ENCODE results near the gene NXNL1.

NXNL1 gene

DNA sequence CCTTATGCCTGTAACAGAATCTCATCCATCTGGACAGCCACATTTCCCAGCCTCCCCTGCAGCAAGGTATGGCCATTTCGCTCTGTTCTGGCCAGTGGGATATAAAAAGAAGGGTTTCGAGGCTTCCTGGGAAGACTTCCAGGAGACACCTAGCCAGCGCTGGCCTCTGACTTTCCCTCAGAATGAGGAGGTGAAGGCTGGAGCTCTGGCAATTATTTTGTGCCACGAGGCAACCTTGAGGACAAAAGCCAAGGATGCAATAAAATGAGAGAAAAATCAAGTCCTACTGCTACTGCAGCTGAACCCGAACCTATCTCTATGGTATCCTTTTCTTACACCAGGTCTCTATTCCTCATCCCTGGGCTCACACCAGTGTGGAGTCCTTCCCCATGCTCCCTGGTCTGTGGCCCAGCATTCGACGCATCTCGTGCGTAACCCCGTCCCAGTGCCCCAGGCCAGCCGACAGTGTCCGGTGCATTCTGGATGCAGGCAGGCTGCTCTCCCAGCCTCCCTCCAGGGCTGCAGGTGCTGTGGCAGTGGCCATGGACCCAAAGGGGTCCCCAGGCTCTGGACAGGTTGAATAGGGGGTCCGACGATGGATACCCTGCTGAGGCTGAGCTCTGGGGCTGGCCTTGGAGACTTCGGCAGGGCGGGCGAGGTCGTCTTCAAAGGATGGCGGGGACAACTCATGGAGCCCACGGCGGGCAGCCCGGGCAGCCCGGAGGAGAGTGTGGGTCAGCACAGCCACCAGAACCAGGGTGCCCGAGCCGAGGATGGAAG is 24.4 kb downstream of the NXNL1 start:
- no CpG with 5 or more reads among the region's 25 CpGs for WGBS (ENCODE audit: insufficient coverage, insufficient read length)
- H3K36me3 ChIP-seq (ENCODE audit: control insufficient read depth, insufficient read depth, low read length): no peaks in the 10 kb centered on the region

DNA sequence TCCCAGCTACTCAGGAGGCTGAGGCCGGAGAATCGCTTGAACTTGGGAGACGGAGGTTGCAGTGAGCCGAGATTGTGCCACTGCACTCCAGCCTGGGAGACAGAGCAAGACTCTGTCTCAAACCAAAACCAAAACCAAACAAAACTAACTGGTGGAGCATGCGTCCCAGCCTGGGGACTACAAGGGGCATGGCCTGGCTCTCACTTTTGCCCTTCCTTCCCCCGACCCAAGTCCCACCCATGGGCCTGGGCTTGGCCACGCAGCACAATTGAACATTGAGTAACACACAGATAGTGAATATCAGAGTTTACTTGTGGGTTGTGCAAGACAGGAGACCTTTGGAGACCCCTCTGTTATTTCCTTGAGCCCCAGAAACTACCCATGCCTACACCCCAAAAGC is 25.5 kb downstream of the NXNL1 start:
- no peak for DNase-seq (ENCODE audit: low read depth, low spot score)
- WGBS (ENCODE audit: insufficient coverage, insufficient read length): no CpG with 5 or more reads among the region's 7 CpGs
- H3K9me3 ChIP-seq (ENCODE audit: control insufficient read depth, insufficient read depth, low read length): no peaks in the 10 kb centered on the region
- H3K4me3 ChIP-seq (ENCODE audit: low read length): no peak overlapping the region
- no peak overlapping the region for H3K27ac ChIP-seq (ENCODE audit: low read length)
- H3K4me1 ChIP-seq (ENCODE audit: control insufficient read depth, insufficient read depth, low read length): no peaks in the 10 kb centered on the region
- no peaks in the 10 kb centered on the region for H3K36me3 ChIP-seq (ENCODE audit: control insufficient read depth, insufficient read depth, low read length)
- no peaks in the 10 kb centered on the region for H3K27me3 ChIP-seq (ENCODE audit: control insufficient read depth, insufficient read depth, low read length)

More for the DNA sequence above, 24.4 kb downstream of the NXNL1 start:
- H3K27ac ChIP-seq (ENCODE audit: low read length): no peak overlapping the region
- H3K4me1 ChIP-seq (ENCODE audit: control insufficient read depth, insufficient read depth, low read length): no peaks in the 10 kb centered on the region
- no peak for DNase-seq (ENCODE audit: low read depth, low spot score)
- no peak overlapping the region for H3K4me3 ChIP-seq (ENCODE audit: low read length)
- H3K27me3 ChIP-seq (ENCODE audit: control insufficient read depth, insufficient read depth, low read length): no peaks in the 10 kb centered on the region
- no peaks in the 10 kb centered on the region for H3K9me3 ChIP-seq (ENCODE audit: control insufficient read depth, insufficient read depth, low read length)

DNA sequence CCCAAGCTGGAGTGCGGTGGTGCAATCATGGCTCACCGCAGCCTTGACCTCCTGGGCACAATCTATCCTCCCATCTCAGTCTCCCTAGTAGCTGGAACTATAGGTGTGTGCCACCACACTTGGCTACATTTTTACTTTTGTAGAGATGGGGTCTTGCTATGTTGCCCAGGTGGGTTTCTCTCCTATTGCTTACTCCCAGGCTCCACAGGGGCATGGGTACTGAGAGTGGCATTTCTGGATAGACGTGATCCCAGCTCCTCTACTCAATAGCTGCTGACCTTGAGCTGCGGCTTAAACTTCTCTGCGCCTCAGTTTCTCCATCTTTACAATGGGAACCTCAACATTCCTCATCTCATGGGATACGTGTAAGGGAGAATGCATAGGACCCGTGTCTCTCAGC is 29.3 kb downstream of the NXNL1 start:
- H3K36me3 ChIP-seq (ENCODE audit: control insufficient read depth, insufficient read depth, low read length): no peaks in the 10 kb centered on the region
- no peaks in the 10 kb centered on the region for H3K4me1 ChIP-seq (ENCODE audit: control insufficient read depth, insufficient read depth, low read length)
- H3K27me3 ChIP-seq (ENCODE audit: control insufficient read depth, insufficient read depth, low read length): no peaks in the 10 kb centered on the region
- WGBS (ENCODE audit: insufficient coverage, insufficient read length): no CpG with 5 or more reads among the region's 7 CpGs
- H3K9me3 ChIP-seq (ENCODE audit: control insufficient read depth, insufficient read depth, low read length): no peaks in the 10 kb centered on the region
- H3K27ac ChIP-seq (ENCODE audit: low read length): no peak overlapping the region
- H3K4me3 ChIP-seq (ENCODE audit: low read length): no peak overlapping the region
- no peak for DNase-seq (ENCODE audit: low read depth, low spot score)

DNA sequence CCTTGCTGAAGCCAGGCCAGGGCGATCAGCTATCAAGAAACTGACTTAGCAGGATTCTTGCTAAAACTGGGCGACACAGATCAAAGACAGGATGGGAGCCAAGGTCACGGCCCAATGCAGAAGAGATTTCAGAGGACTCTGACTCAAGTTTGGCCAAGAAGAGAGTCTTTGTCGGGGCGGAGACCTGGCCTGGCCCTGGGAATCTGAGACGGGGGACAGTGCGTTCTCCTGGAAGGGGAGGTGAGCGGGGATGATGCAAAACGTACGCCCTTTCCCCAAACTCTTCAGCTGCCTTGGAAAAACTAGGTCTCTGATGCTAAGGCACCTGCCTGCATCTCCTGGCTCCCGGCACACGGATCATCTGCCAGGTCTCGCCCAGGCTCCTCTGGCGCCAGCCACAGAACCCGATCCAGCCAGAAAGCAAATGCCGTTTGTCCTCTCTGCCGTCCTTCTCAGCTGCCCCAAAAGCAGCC is 31.0 kb downstream of the NXNL1 start:
- whole genome bisulfite sequencing (ENCODE audit: insufficient coverage, insufficient read length): no CpG with 5 or more reads among the region's 17 CpGs
- H3K4me1 ChIP-seq (ENCODE audit: control insufficient read depth, insufficient read depth, low read length): no peaks in the 10 kb centered on the region
- DNase-seq (ENCODE audit: low read depth, low spot score): no peak

DNA sequence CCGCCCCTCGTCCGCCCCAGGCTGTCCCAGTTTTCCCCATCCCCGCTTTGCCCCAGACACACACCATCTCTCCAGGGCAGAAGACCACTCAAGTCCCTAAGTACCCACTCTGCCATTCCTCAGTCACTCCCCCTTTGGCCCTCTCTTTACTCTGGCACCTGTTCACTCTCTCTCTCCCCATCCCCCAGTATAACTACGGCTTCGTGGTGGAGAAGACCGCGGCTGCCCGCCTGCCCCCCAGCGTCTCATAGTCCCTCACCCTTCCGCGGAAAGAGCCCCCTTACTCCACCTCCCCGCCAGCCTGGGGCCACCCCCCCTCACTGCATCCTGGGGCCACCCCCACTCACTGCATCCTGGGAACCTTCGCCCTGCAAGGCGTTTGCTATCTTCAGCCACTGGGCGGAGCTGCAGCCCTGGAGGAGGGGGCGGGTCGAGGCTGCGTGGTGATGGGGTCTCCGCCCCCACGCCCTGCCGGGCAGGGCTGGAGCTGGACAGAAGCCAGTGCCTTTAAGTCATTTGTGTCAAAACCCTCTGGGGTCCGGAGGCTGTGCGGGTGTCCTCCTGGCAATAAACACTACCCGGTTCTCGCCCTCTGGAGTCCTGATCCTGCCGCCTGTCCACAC is 35.9 kb downstream of the NXNL1 start:
- WGBS (ENCODE audit: insufficient coverage, insufficient read length): no CpG with 5 or more reads among the region's 27 CpGs
- H3K4me3 ChIP-seq (ENCODE audit: low read length): peak overlapping the region; percentile 18; the same call in 1 of the 2 replicates
- H3K9me3 ChIP-seq (ENCODE audit: control insufficient read depth, insufficient read depth, low read length): no peaks in the 10 kb centered on the region
- no peak overlapping the region for H3K27ac ChIP-seq (ENCODE audit: low read length)
- H3K4me1 ChIP-seq (ENCODE audit: control insufficient read depth, insufficient read depth, low read length): 0 out of 2 replicates have a peak, but pooled peaks cover 2% of the 10 kb centered on the region
- no peak for DNase-seq (ENCODE audit: low read depth, low spot score)
- no peaks in the 10 kb centered on the region for H3K36me3 ChIP-seq (ENCODE audit: control insufficient read depth, insufficient read depth, low read length)
- no peaks in the 10 kb centered on the region for H3K27me3 ChIP-seq (ENCODE audit: control insufficient read depth, insufficient read depth, low read length)

More for the DNA sequence above, 31.0 kb downstream of the NXNL1 start:
- Histone ChIP-seq H3K9me3 (ENCODE audit: control insufficient read depth, insufficient read depth, low read length) (no peaks in the 10 kb centered on the region), H3K36me3 (ENCODE audit: control insufficient read depth, insufficient read depth, low read length) (no peaks in the 10 kb centered on the region), H3K4me3 (ENCODE audit: low read length) (no peak overlapping the region), H3K27ac (ENCODE audit: low read length) (no peak overlapping the region), H3K27me3 (ENCODE audit: control insufficient read depth, insufficient read depth, low read length) (no peaks in the 10 kb centered on the region)

DNA sequence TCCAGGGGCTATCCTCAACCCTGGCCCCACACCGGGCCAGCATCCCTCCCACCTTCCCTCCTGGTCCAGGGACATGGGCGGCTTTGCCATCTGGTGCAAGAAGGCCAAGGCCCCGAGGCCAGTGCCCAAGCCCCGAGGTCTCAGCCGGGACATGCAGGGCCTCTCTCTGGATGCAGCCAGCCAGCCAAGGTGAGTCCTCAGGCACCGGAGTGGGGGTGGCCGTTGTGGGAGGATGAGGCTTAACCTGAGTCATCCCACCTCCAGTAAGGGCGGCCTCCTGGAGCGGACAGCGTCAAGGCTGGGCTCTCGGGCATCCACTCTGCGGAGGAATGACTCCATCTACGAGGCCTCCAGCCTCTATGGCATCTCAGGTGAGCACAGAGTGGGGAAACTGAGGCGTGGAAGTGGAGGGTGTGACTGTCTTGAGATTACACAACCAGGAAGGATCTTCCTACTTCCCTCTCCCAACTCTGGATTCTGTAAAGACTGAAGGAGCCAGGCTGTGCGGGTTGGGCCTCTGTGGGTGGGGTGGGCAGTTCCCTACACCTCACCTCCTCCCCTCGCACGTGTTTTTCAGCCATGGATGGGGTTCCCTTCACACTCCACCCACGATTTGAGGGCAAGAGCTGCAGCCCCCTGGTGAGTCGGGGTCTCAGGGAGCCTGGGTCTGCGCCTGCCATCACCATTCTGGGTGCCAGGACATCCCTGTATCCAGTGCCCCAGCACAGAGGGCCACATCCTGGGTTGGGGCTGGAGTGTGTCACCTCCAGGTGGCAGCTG is 37.1 kb downstream of the NXNL1 start:
- Histone ChIP-seq H3K4me3 (ENCODE audit: low read length) (no peak overlapping the region), H3K9me3 (ENCODE audit: control insufficient read depth, insufficient read depth, low read length) (no peaks in the 10 kb centered on the region), H3K4me1 (ENCODE audit: control insufficient read depth, insufficient read depth, low read length) (0 out of 2 replicates have a peak, but pooled peaks cover 2% of the 10 kb centered on the region), H3K27me3 (ENCODE audit: control insufficient read depth, insufficient read depth, low read length) (no peaks in the 10 kb centered on the region), H3K27ac (ENCODE audit: low read length) (no peak overlapping the region), H3K36me3 (ENCODE audit: control insufficient read depth, insufficient read depth, low read length) (no peaks in the 10 kb centered on the region)
- no peak for DNase-seq (ENCODE audit: low read depth, low spot score)
- no CpG with 5 or more reads among the region's 20 CpGs for WGBS (ENCODE audit: insufficient coverage, insufficient read length)

DNA sequence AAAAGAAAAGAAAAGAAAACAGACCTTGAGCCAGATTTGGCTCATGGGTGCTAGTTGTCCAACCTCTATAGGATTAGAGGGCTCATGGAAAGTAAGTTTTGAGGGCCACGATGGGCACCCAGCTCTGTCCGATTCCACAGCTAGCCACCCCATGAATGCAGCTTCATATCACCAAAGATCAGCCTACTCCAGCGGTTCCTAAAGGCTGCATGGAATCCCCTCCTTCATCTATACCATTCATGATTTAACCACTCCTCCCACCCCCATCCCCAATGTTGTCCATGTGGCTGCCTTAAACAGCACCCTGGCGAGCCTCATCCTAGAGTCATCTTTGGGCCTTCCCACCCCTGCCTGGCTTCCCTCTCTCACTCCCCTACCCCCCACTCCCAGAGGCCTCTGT is 38.8 kb downstream of the NXNL1 start:
- WGBS (ENCODE audit: insufficient coverage, insufficient read length): no CpG with 5 or more reads among the region's 4 CpGs
- Histone ChIP-seq H3K4me1 (ENCODE audit: control insufficient read depth, insufficient read depth, low read length) (0 out of 2 replicates have a peak, but pooled peaks cover 2% of the 10 kb centered on the region), H3K9me3 (ENCODE audit: control insufficient read depth, insufficient read depth, low read length) (no peaks in the 10 kb centered on the region), H3K4me3 (ENCODE audit: low read length) (no peak overlapping the region), H3K27ac (ENCODE audit: low read length) (no peak overlapping the region), H3K36me3 (ENCODE audit: control insufficient read depth, insufficient read depth, low read length) (no peaks in the 10 kb centered on the region), H3K27me3 (ENCODE audit: control insufficient read depth, insufficient read depth, low read length) (no peaks in the 10 kb centered on the region)
- no peak for DNase-seq (ENCODE audit: low read depth, low spot score)

DNA sequence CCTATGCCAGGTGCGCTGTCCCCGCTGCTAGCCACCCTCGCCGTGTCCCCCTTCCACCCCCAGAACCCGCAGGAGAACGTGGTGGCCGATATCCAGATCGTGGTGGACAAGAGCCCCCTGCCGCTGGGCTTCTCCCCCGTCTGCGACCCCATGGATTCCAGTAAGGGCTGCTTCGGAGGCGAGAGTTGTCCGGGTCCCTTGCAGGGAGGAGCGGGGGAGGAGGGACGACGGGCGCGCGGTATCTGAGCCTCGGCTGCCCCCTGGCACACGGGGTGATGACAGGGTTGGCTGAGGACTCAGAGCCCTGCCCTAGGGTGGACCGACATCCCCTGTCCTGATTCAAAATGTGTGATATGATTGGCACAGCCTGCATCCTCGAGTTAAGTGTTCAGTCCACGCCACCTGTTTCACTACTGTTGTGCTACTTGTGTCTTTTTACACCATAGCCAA is 40.2 kb downstream of the NXNL1 start:
- H3K27me3 ChIP-seq (ENCODE audit: control insufficient read depth, insufficient read depth, low read length): no peaks in the 10 kb centered on the region
- H3K4me1 ChIP-seq (ENCODE audit: control insufficient read depth, insufficient read depth, low read length): 0 out of 2 replicates have a peak, but pooled peaks cover 2% of the 10 kb centered on the region
- H3K4me3 ChIP-seq (ENCODE audit: low read length): peak overlapping the region; percentile 74
- WGBS (ENCODE audit: insufficient coverage, insufficient read length): no CpG with 5 or more reads among the region's 25 CpGs
- H3K27ac ChIP-seq (ENCODE audit: low read length): no peak overlapping the region
- no peaks in the 10 kb centered on the region for H3K36me3 ChIP-seq (ENCODE audit: control insufficient read depth, insufficient read depth, low read length)
- DNase-seq (ENCODE audit: low read depth, low spot score): no peak
- no peaks in the 10 kb centered on the region for H3K9me3 ChIP-seq (ENCODE audit: control insufficient read depth, insufficient read depth, low read length)

DNA sequence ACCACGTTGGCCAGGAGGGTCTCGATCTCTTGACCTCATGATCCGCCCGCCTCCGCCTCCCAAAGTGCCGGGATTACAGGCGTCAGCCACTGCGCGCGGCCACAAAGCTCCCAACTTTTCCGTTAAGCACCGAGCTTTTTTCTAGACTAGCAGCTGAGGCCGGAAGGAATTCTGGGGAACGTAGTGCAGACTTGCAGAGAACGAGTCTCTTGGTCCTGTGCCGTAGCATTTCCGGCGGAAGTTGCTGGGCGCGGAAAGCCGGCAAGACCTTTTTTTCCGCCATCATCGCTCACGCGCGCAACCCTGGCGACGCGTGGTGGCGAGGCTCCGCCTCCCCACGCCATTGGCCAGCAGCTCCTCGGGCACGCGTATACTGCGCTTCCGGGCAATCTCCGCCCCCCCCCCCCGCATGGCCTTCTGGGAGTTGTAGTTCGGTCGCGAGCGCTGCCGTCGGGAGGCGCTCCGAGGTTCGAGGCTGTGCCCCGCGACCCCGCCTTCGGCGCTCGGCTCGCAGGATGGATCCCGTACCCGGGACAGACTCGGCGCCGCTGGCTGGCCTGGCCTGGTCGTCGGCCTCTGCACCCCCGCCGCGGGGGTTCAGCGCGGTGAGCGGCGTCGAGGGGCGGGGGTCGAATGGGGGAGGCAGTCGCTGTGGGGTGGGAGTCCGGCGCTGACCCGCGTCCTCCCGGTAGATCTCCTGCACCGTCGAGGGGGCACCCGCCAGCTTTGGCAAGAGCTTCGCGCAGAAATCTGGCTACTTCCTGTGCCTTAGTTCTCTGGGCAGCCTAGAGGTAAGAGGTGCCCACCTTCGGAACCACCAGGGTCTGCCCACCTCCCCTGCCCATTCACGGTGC is 40.9 kb downstream of the NXNL1 start, which contains the start of gene MVB12A:
TSS of gene MVB12A (plus strand) at position 427 of the 854 bp plus-strand sequence. CDS start at position 516, 89 bp downstream.
- Histone ChIP-seq H3K9me3 (ENCODE audit: control insufficient read depth, insufficient read depth, low read length) (no peaks in the 10 kb centered on the region), H3K4me3 (ENCODE audit: low read length) (peak within 1 kb of the TSS; percentile 74), H3K4me1 (ENCODE audit: control insufficient read depth, insufficient read depth, low read length) (0 out of 2 replicates have a peak, but pooled peaks cover 2% of the 10 kb centered on the region), H3K27me3 (ENCODE audit: control insufficient read depth, insufficient read depth, low read length) (no peaks in the 10 kb centered on the region), H3K36me3 (ENCODE audit: control insufficient read depth, insufficient read depth, low read length) (no peaks in the 10 kb centered on the region), H3K27ac (ENCODE audit: low read length) (no peak within 1 kb of the TSS)
- WGBS (ENCODE audit: insufficient coverage, insufficient read length): no CpG with 5 or more reads among the region's 85 CpGs
- peak; percentile 99 for DNase-seq (ENCODE audit: low read depth, low spot score)
